NT2/D1 (cell line): Measurements from ENCODE around the gene ZCCHC13.

ENCODE experiments used
- YY1 ChIP-seq: IDR thresholded peaks from 2 replicates; pipeline ENCODE4 v1.6.1; 2011; ENCODE audit not compliant: insufficient read length, insufficient read depth
- ZNF274 ChIP-seq: IDR thresholded peaks from 2 replicates; pipeline ENCODE4 v1.6.1; 2011; ENCODE audit warnings: mild to moderate bottlenecking, low read depth, low read length

DNA sequence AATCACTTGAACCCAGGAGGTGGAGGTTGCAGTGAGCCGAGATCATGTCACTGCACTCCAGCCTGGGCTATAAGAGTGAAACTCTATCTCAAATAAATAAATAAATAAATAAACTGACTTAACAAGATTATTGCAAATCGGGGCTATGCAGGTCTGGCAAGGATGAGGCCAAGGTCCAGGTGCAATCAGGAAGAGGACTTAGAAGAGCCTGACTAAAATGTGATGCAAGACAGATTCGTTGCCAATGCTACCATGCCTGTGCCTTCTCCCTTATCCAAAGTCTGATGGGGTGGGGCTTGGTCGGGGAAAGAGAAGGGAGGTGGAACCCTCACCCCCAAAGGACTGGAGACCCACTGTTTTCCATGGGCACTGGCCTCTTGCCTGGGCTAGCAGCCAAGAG, 14.7 kb downstream of the ZCCHC13 start:
- no peak for TF ChIP-seq YY1
- TF ChIP-seq ZNF274: no peak
